HG02885 (cell line): Measurements from ENCODE around the gene PAM16.
"Not testable (repeated sequence)": the region's sequence is repeated elsewhere in the genome, so short reads cannot be mapped to it uniquely, and the experiment has no call there.

Experiments
- ATAC-seq: cut with Tn5 transposase; IDR thresholded peaks from one replicate; pipeline ENCODE4 v1.9.1; 2021; ENCODE audit warnings: mild to moderate bottlenecking; ENCODE audit not compliant: unreplicated experiment, poor library complexity

PAM16 gene

DNA sequence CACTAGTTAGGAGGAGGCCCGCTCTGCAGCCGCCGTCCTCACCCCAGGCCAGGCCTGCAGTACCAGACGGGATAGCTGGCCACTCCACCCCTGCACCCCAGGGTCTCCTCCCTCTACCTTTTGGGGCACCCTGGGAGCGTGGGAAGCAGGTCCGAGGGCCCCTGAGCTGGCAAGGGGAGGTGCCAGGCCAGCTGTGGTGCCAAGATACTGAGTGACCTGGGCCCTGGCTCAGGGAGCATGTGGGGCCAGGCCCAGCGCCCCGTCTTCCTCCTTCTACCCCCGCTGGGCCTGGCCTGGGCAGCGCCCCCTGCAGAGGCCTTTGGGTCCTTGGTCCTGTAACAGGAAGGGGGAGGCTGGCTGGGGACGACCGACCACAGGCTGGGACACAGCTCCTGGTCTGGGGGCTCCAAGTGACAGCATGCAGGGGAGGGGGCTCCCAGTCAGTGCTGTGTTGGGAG, 13.0 kb downstream of the PAM16 start:
- no peak for ATAC-seq

DNA sequence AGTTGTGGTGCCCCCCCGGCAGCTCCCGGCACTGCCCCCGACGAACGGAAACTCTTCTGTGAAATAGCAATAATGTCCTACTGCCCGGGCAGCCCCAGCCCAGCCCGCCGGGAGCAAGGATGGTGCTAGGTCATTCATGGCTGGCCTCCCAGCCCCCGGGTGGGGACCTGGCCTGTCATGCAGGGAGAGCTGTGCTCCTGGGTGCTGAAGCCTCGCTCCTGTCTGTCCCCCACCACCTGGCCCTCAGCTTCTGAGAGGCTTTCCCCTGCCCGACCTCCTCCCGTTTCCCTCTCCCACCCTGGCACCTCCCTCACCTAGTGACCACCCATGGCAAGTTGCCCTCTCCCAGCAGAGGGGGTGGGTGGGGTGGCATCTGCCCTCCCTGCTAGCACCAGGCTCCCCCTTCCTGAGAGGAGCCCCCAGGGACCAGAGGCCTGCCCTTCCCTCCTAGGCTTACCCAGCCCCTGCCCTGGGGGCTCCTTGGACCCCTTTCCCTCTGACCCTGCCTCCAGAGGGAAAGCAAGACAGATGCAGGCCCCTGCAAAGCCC, 13.5 kb downstream of the PAM16 start:
- no peak for ATAC-seq

DNA sequence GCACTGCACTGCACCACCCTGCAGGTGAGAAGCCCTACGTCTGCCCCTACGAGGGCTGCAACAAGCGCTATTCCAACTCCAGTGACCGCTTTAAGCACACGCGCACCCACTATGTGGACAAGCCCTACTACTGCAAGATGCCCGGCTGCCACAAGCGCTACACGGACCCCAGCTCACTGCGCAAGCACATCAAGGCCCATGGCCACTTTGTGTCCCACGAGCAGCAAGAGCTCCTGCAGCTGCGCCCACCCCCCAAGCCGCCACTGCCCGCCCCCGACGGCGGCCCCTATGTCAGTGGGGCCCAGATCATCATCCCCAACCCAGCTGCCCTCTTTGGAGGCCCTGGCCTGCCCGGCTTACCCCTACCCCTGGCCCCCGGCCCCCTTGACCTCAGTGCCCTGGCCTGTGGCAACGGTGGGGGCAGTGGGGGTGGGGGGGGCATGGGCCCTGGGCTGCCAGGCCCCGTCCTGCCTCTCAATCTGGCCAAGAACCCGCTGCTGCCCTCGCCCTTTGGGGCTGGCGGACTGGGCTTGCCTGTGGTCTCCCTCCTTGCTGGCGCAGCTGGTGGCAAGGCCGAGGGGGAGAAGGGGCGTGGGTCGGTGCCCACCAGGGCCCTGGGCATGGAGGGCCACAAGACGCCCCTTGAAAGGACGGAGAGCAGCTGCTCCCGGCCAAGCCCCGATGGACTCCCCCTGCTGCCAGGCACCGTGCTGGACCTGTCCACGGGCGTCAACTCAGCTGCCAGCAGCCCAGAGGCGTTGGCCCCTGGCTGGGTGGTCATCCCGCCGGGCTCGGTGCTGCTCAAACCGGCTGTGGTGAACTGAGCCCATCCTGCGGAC, 14.2 kb downstream of the PAM16 start:
- no peak for ATAC-seq

DNA sequence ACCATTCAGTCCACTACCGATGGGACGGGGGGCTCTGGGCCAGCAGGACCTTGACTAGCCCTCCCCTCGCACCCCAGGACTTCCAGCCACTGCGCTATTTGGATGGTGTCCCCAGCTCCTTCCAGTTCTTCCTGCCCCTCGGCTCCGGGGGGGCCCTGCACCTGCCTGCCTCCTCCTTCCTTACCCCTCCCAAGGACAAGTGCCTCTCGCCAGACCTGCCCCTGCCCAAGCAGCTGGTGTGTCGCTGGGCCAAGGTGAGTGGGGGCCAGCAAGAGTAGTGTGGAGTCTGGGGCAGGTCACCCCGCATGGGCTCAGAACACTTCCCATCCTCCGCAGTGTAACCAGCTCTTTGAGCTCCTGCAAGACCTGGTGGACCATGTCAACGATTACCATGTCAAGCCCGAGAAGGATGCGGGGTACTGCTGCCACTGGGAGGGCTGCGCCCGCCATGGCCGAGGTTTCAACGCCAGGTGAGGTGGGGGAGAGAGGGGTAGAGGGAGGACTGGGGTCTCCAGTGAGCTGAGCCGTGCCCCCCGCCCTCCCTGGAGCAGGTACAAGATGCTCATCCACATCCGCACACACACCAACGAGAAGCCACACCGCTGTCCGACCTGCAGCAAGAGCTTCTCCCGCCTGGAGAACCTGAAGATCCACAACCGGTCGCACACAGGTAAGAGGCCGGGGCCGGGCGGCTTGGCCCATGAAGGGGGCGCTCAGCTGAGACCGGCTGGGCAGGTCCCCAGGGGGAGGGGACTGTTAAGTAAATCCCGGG, 16.2 kb downstream of the PAM16 start:
- ATAC-seq: no peak

DNA sequence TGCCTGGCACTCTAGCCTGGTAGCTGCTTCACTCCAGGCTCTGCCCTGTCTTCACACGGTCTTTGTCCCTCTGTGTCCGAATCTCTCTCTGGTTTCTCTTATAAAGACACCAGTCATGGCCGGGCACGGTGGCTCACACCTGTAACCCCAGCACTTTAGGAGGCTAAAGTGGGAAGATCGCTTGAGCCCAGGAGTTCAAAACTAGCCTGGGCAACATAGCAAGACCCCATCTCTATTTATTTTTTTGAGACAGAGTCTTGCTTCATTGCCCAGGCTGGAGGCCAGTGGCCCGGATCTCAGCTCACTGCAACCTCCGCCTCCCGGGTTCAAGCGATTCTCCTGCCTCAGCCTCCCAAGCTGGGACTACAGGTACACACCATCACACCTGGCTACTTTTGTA, 17.4 kb downstream of the PAM16 start:
- ATAC-seq: not testable (repeated sequence)

DNA sequence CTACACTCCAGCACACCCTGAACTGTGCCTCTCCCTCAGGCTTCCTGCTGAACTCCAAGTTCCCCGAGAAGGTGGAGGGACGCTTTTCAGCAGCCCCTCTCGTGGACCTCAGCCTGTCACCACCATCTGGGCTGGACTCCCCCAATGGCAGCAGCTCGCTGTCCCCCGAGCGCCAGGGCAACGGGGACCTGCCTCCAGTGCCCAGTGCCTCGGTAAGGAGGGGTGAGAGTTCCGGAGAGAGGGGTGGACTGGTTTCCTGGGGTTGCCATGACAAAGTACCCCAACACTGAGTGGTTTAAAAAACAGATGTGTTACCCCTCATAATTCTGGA, 17.8 kb downstream of the PAM16 start:
- no peak for ATAC-seq

DNA sequence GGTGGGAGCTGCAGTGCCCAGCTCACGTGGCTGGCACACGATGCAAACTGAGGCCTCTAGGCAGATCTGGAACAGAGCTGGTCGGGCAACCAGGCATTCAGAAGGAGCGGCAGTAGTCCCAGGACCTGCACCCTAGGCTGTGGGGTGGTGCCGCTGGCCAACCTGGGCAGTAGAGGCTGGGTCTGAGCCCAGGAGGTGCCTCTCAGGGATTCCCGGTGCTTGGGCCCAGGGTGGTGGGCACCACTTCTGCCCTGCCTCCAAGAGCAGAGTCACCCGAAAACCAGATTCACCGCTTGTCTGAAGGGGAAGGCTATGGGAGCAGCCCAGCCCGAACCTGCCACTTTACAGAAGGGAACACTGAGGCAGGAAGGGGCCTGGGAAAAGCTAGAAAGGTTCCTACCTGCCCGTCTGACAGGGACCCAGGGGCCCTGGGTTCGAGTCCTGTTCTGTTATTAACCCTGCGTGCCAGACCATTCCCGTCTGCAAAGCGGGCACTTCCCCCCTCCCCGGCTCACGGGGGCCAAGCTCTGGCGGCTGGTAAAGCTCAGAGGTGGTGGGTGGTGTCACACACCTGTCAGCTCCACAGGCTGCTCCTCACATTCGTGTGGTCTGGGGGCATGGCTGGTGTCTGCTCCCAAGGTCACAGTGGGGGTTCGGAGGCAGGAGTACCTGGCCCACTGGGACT, 18.4 kb downstream of the PAM16 start:
- no peak for ATAC-seq

DNA sequence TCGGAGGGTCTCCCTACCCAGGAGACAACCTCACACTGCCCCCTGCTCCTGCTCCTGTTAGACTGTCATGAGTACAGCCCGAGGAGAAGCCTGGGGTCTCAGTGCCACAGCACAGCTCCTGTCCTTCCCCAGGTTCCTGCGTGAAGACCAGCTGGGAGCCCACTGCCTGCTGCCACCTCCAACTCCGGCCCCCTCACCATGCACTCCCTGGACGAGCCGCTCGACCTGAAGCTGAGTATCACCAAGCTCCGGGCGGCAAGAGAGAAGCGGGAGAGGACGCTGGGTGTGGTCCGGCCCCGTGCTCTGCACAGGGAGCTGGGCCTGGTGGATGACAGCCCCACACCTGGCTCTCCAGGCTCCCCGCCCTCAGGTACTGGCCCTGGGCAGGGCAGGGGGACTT, 19.0 kb downstream of the PAM16 start:
- no peak for ATAC-seq

DNA sequence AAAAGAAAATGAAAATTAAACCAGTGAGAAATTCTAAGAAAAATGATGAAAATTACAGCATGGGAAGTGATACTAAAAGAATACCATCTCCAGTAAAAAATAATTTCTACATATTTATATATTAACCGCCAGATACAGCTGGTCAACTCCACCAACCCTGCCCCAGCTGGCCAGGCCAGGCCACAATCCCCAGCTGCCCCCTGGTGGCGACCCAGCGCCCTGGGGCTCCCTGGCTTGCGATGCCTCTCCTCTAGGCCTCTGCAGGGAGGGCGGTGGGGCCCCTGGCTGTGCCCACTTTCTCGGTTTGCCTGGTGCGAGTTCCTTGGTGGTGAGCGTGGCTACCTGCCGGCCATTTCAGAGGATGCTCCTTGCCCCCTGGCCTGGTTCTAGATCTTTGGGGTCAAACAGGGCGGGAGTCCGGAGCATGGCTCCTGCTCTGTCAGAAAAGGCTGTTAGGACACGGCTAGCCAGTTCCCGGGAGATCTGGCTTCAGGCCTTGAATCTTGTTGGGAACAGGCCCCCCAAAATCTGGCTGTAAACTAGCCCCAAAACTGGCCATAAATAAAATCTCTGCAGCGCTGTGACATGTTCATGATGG, 20.7 kb downstream of the PAM16 start:
- ATAC-seq: no peak

DNA sequence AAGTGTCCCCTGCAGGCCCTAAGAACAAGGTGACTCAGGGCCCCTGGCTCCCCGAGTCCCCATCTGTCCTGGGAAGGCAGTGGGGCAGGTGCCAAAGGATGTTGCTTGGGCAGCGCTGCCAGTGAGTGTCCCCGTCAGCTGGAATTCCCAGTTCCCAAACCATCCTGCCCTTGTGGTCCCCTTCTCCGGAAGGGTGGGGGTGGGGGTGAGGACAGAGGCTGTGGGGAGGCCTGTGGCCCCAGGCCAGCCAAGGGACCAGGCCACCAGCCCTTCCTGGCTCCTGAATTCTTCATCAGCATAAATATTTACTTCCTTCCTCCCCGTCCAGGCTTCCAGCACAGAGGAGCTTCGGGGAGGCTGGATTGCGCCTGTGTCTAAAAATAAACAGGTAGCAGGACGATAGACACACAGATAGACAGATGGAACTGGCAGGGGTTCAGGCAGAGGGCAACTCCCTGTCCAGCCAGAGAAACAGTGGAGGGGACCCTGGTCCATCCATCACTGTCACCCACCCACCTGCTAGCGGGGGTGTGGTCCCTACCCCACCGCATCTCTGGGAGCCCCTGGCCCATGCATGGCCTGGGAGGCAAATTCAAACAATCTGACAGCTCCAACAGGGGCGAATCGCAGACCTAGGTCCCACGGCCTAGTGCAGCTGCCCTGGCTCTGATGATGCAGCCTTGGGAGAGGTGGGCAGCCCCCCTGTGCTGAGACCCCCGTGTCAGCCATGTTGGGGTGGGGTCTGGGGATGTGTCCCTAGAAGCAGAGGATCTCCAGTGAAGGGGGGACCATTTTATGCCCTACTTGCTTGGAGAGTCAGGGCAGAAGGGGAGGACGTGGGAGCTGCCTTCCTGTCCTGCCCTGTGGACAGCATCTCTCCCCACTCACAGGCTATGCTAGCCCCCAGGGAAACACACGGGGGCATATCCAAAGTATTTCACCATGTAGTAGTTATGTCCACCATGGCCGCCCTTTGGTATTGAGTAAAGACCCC, 22.0 kb downstream of the PAM16 start:
- ATAC-seq: no peak

DNA sequence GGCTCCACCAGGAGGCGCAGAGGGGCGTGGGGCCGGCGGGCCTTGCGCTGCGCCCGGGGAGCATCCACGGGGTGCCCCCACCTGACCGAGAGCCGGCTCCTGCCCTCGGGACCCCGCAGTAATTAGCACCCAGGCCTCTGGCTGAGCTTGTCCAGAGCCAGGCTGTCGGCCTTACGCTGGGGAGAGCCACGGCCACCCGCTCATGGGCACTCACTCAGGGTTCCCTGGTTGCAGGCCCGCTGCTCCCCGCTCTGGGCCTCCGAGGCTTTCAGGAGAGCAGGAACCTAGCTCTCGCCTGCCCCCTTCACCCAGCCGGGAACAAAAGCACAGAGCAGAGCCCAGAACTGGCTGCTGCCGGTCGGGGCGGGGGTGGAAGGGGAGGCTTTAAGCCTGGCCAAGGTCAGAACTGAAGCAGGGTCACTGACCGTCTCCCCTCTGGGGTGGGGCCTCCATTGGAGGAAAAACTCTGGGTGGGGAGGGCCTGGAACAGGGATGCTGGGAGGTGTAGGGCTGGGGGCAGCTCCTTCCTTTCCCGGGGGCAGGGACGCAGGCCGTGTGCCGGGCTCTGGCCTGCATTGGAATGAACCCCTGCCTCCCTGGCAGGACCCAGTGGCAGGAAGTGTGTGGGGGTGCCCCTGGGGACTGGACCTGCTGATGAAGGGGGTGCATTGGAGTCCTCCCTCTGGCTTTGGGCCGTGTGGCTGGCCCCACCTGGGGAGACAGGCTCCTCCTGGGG, 22.9 kb downstream of the PAM16 start:
- ATAC-seq: no peak

DNA sequence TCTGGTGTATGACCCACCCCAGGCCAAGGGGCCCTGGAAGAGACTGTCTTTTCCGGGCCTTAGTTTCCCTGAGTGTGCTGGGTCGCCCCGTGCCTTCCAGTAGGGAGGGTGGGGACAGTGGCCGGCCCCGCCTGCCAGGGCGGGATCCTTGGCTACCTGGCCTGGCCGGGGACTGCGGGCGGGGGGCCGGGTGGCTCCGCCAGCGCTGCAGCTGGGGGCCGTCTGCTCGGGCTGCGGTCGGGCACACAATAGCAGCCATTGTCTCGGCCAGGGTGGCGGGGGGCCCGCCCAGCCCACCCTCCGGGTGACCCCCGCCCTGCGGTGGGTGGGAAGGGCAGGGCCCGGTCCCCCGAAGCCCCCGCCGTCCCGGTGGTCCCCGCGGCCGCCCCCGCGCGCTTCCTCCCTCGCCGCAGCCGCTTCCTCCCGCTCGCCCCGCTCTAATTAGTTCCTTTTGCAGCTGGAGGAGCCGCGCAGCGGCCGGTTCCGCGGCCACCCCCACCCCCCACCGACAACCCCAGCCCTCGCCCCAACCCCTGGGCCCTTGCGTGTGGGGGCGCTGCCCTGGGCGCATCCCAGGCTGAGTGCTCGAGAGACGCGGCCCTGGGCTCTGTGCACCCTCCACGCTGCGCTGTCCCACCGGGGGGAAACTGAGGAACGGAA, 23.6 kb downstream of the PAM16 start:
- ATAC-seq: no peak

DNA sequence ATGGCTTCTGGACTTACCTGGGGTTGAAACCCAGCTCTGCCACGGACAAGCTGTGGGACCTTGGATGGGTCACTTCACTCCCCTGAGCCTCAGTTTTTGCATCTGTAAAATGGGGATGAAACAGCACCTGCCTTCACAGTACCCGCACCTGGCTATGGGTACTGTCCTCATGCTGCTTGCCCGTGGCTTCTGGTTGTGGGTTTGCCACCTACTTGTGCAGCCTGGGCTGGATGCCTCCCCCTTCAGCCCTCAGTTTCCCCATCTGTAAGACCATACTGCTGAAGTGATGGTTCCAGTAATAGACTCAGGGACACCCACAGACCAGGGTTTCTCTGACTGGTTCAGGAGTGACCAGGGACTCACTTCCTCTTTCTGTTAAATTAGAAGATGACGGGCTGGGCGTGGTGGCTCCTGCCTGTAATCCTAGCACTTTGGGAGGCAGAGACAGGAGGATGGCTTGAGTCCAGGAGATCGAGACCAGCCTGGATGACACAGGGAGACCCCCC, 25.8 kb downstream of the PAM16 start:
- no peak for ATAC-seq

DNA sequence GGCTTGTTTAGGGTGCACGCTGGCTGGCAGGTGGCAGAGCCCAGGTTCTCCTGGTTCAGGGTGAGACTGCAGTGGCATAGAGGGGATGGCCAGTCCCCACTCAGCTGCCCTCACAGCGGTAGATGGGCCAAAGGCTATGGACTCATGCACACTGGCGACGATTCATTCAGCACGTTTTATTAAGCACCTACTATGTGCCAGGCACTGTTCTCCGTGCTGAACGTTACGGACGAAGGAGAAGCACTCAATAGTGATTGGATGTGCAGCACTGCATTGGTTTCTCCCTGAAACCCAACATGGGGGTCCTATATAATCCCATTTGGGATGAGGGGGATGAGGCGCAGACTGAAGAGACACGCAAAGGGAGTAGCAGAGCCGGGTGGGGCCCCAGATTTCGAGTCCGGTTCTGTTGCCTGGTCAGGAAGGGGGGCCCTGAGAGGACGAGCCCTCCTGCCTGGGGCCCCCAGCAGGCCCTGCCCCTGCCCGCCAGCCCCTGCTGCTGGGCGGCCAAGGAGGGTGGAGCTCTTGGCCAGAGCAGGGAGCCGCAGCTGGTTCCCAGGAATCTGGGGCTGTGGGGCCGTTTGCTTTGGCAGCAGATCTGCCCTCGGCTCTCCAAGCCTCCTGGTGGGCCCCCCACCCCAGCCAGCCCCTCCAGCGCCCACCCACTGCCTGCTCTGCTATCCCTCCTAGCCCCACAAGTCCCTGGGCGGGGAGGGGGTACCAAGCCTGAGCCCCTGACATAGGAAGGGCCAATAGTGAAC, 26.4 kb downstream of the PAM16 start:
- no peak for ATAC-seq

DNA sequence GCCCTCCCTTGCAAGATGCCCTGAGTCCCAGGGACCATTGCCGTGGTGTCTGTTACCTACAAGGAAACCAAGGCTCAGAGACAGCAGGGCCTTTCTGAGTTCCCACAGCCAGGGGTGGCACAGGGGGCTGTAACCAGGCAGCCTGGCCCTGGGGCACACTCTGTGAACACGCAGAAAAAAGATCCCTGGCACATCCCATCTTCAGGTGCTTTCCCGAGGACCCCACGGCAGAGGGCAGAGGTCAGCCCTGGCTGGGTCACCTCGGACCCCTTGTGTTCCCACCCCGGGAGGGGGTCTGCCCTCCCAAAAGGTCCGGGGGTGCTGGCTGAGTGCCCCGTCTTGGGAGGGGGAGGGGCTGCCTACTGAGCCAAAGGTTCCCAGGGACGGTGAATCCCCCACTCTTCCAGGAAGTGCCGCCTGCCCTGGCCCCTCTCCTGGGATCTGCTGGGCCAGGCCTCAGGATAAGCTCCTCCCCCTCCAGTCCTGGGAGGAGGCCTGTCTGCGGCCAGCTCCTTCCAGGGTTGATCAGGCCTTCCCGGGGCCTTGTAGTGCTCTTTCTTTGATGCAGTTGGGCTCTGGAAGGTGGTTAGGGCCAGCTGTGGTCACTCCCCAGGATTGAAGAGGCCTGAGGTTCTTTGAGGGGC, 27.2 kb downstream of the PAM16 start:
- ATAC-seq: no peak

DNA sequence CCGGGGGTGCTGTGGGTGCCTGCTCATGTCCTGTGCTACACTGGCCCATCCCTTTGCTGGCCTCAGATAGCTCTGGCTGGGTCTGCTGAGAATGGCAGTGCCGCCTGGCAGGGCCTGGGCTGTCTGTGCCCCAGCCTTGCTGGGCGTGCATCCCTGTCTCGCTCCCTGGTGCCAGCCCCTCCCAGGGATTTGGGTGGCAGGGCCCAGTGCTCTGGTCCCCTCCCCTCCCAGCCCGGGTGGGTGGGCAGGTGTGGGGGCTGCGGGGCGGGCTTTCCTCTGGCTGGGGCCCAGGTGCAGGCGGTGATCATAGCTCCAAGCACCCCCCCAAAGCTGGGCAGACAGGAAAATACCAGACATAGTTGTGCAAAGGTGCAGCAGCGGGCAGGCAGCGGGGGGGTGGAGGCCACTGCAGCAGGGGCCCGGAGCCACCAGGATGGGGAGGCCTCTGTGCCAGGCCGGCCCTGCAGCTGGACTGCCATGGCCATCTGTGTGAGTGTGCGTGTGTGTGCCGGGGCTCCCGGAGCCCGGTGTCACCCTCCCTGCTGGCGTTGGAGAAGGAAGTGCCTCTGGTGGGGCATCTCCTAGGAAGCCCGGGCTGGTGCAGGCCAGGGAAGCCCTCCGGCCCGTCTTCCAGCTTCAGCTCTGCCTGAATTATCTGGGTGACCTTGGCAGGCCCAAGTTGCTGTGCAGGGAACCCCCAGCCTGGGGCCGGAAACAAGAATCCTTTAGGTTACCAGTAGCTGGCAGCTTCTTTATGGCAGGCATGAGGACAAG, 27.9 kb downstream of the PAM16 start:
- no peak for ATAC-seq
